Inflammatory macrophage (primary cell): ENCODE data around the gene ZFYVE16.
"Not testable (repeated sequence)": the region's sequence is repeated elsewhere in the genome, so short reads cannot be mapped to it uniquely, and the experiment has no call there.

ENCODE experiments used
- DNase-seq, 2 donors: peaks; one replicate each; pipeline ENCODE4 v3.0.0-alpha.2; 2020 to 2022

Gene ZFYVE16

GRCh38 chr5:80491296-80491695, 83.4 kb downstream of the ZFYVE16 start:
- peak in 1 of 2 donors; percentile 1 for DNase-seq

- peak in 1 of 2 donors; percentile 1 for DNase-seq
Measured at GRCh38 chr5:80492741-80493140, 84.9 kb downstream of the ZFYVE16 start.

GRCh38 chr5:80493443-80493842, 85.6 kb downstream of the ZFYVE16 start:
- not testable (repeated sequence) for DNase-seq

- no peak for DNase-seq
Measured at GRCh38 chr5:80495891-80496290, 88.0 kb downstream of the ZFYVE16 start.

GRCh38 chr5:80502800-80503199, 94.9 kb downstream of the ZFYVE16 start:
- DNase-seq = peak in 1 of 2 donors; percentile 77

- peak; percentile 89 to 90 for DNase-seq
Measured at GRCh38 chr5:80503641-80504040, 95.8 kb downstream of the ZFYVE16 start.

GRCh38 chr5:80504833-80505232, 97.0 kb downstream of the ZFYVE16 start:
- no peak for DNase-seq

GRCh38 chr5:80507663-80508062, 99.8 kb downstream of the ZFYVE16 start:
- DNase-seq = no peak

GRCh38 chr5:80508844-80509243, 101.0 kb downstream of the ZFYVE16 start:
- no peak for DNase-seq

GRCh38 chr5:80509362-80509761, 101.5 kb downstream of the ZFYVE16 start:
- DNase-seq = no peak

- DNase-seq = no peak
Measured at GRCh38 chr5:80516826-80517225, 109.0 kb downstream of the ZFYVE16 start.
